Central memory CD4-positive, alpha-beta T cell (primary cell): ENCODE measurements around the gene HSD17B1.
"Not testable (repeated sequence)": the region's sequence is repeated elsewhere in the genome, so short reads cannot be mapped to it uniquely, and the experiment has no call there.

Experiments
- DNase-seq: peaks from one replicate; pipeline ENCODE4 v3.0.0; 2022

Gene HSD17B1

GRCh38 chr17:42548070-42548837 lies 4.5 kb upstream of the HSD17B1 start:
- DNase-seq = peak; percentile 69

- DNase-seq = no peak
Observed at GRCh38 chr17:42548993-42549755, 3.5 kb upstream of the HSD17B1 start.

GRCh38 chr17:42553161-42553818 lies 567 bp downstream of the HSD17B1 start:
- DNase-seq = no peak

GRCh38 chr17:42553866-42554249 lies 1.1 kb downstream of the HSD17B1 start:
- DNase-seq = no peak

- peak; percentile 72 for DNase-seq
Observed at GRCh38 chr17:42554250-42555121, 1.8 kb downstream of the HSD17B1 start.

- no peak for DNase-seq
Observed at GRCh38 chr17:42555122-42555622, 2.4 kb downstream of the HSD17B1 start.

- not testable (repeated sequence) for DNase-seq
Observed at GRCh38 chr17:42555961-42556617, 3.4 kb downstream of the HSD17B1 start.

GRCh38 chr17:42559075-42559474 lies 6.4 kb downstream of the HSD17B1 start:
- no peak for DNase-seq

GRCh38 chr17:42560246-42560645 lies 7.5 kb downstream of the HSD17B1 start:
- no peak for DNase-seq

- peak; percentile 87 for DNase-seq
Observed at GRCh38 chr17:42561897-42562387, 9.2 kb downstream of the HSD17B1 start, which contains the start of gene COASY. COASY (plus strand) TSS chr17:42562148; CDS start chr17:42562623, 475 bp downstream.

- DNase-seq = no peak
Observed at GRCh38 chr17:42562388-42563142, 9.8 kb downstream of the HSD17B1 start.

- DNase-seq = no peak
Observed at GRCh38 chr17:42563143-42563509, 10.4 kb downstream of the HSD17B1 start.

GRCh38 chr17:42563543-42563942 lies 10.8 kb downstream of the HSD17B1 start:
- DNase-seq = no peak

GRCh38 chr17:42563950-42564349 lies 11.2 kb downstream of the HSD17B1 start:
- no peak for DNase-seq

- DNase-seq = no peak
Observed at GRCh38 chr17:42564815-42565522, 12.2 kb downstream of the HSD17B1 start.

- DNase-seq = no peak
Observed at GRCh38 chr17:42565523-42566214, 12.9 kb downstream of the HSD17B1 start.

GRCh38 chr17:42566215-42566882 lies 13.6 kb downstream of the HSD17B1 start:
- no peak for DNase-seq

- DNase-seq = peak; percentile 89
Observed at GRCh38 chr17:42566883-42567573, 14.3 kb downstream of the HSD17B1 start, which contains the start of gene MLX. MLX (plus strand) TSS chr17:42567100; CDS start chr17:42567125, 25 bp downstream.
